SU-DHL-6 (cell line): ENCODE data around the gene HOXD12.

Source experiments
- H2AFZ ChIP-seq: fragments of 200-600 bp; sonication (generic); 2 replicates; pipeline ENCODE4 v1.6.1; 2014; ENCODE audit warnings: low read depth, mild to moderate bottlenecking, moderate library complexity, mixed read lengths, antibody characterized with exemption, low read length; ENCODE audit not compliant: severe bottlenecking
- H3F3A ChIP-seq: fragments of 200-600 bp; shearing (Covaris generic); 2 replicates; pipeline ENCODE4 v1.6.0; 2016; ENCODE audit warnings: antibody characterized with exemption, mild to moderate bottlenecking; ENCODE audit not compliant: insufficient read depth
- H3K27ac ChIP-seq: fragments of 200-600 bp; sonication (generic); 2 replicates; pipeline ENCODE4 v1.5.1; 2016; ENCODE audit warnings: low read depth, mild to moderate bottlenecking, low read length, moderate library complexity, mixed read lengths
- H3K27me3 ChIP-seq: fragments of 200-600 bp; sonication (generic), shearing (Covaris generic); 2 replicates; pipeline ENCODE4 v1.6.0; 2014; ENCODE audit warnings: mild to moderate bottlenecking, low read length
- H3K36me3 ChIP-seq: fragments of 200-600 bp; sonication (generic); 2 replicates; pipeline ENCODE4 v1.6.1; 2014; ENCODE audit warnings: mild to moderate bottlenecking, low read length, mixed read lengths
- H3K4me2 ChIP-seq: fragments of 300-600, 200-600 bp; shearing (Covaris generic), sonication (generic); 2 replicates; pipeline ENCODE4 v1.6.0; 2014; ENCODE audit warnings: low read length, low read depth, mild to moderate bottlenecking; ENCODE audit not compliant: poor library complexity, severe bottlenecking
- H3K4me3 ChIP-seq: fragments of 200-600 bp; sonication (generic); 2 replicates; pipeline ENCODE4 v1.5.1; 2014; ENCODE audit warnings: antibody characterized with exemption, low read length, mild to moderate bottlenecking, mixed read lengths; ENCODE audit not compliant: insufficient read depth, poor library complexity, severe bottlenecking
- H3K79me2 ChIP-seq: fragments of 200-600 bp; sonication (generic); 2 replicates; pipeline ENCODE4 v1.6.1; 2014; ENCODE audit warnings: mild to moderate bottlenecking, low read length, moderate library complexity; ENCODE audit not compliant: insufficient read depth
- H3K9ac ChIP-seq: fragments of 200-600 bp; sonication (generic); 2 replicates; pipeline ENCODE4 v1.7.0; 2014; ENCODE audit warnings: mild to moderate bottlenecking, low read length
- H3K9me2 ChIP-seq: fragments of 200-600 bp; sonication (generic); replicated peaks from 2 replicates; pipeline ENCODE4 v1.6.1; 2014; ENCODE audit warnings: low read length; ENCODE audit not compliant: insufficient read depth
- H3K9me3 ChIP-seq: fragments of 200-600 bp; sonication (generic); 2 replicates; pipeline ENCODE4 v1.6.1; 2014; ENCODE audit warnings: low read length, mixed read lengths; ENCODE audit not compliant: insufficient read depth
- H4K20me1 ChIP-seq: fragments of 200-600 bp; sonication (generic); 2 replicates; pipeline ENCODE4 v1.6.1; 2014; ENCODE audit warnings: low read depth, mild to moderate bottlenecking, antibody characterized with exemption, low read length, moderate library complexity, mixed read lengths
- CTCF ChIP-seq: fragments of 200-600 bp; sonication (generic); IDR thresholded peaks from one replicate; pipeline ENCODE4 v1.5.1; 2017; ENCODE audit warnings: antibody characterized with exemption, mild to moderate bottlenecking, low read length, moderate library complexity; ENCODE audit not compliant: insufficient read depth, poor library complexity, severe bottlenecking
- EZH2phosphoT487 ChIP-seq: fragments of 200-600 bp; sonication (generic), shearing (Covaris generic); conservative IDR thresholded peaks from 2 replicates; pipeline ENCODE4 v1.6.1; 2018; ENCODE audit warnings: mild to moderate bottlenecking, antibody characterized with exemption, low read length, moderate library complexity, mixed read lengths

Gene HOXD12

GRCh38 chr2:176118601-176119339 is 19.2 kb downstream of the HOXD12 start:
- Histone ChIP-seq H4K20me1 (no peaks in the 10 kb centered on the region), H3K4me3 (no peak overlapping the region), H2AFZ (no peak overlapping the region), H3K27me3 (no peaks in the 10 kb centered on the region), H3K79me2 (no peaks in the 10 kb centered on the region), H3K27ac (no peak overlapping the region), H3K9me3 (no peaks in the 10 kb centered on the region), H3K36me3 (no peaks in the 10 kb centered on the region), H3K9ac (no peak overlapping the region), H3F3A (no peaks in the 10 kb centered on the region), H3K4me2 (no peak overlapping the region), H3K9me2 (no peaks in the 10 kb centered on the region)
- TF ChIP-seq EZH2phosphoT487 (no peak), CTCF (no peak)

DNA sequence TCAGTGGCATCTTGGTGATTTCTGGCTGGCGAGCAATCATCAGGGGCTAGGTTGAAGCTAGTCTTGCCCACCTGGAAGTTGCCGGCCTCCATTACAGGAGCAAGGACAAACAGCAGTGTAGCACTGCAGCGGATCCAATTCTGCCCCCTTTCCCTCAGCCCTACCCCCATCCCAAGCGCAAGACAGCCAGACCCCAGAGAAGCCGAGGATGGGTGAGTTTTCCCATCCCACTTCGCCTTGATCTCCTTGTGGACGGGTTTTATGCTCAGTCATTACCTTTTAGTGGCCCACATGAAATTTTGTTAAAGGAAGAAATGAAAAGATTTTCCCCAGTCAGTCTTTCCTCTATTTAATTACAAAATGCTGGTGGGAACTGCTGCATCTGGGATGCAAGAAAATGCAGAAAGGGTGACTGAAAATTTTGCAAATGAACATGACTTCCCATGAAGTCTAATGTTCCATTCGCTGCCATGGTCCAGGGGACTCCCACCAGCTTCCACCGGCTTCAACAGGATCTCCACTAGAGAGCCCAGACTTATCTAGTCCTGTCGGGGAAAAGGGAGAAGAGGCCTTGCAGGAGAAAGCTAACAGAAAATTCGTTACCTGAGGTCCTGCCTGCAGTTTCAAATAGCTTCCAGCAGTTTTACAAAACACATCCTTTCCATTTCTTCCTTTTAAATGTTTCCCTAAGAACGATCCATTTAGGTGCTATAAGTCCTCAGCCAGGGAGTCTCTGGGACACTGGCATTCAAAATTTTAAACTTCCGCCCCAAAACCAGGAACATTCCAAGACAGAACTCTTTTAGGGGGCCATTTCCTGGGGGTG is 21.0 kb downstream of the HOXD12 start:
- H3K9me2 ChIP-seq, result no peaks in the 10 kb centered on the region
- H3K9me3 ChIP-seq, result no peaks in the 10 kb centered on the region
- H2AFZ ChIP-seq, result no peak overlapping the region
- TF ChIP-seq CTCF (no peak), EZH2phosphoT487 (no peak)
- no peaks in the 10 kb centered on the region for H3K79me2 ChIP-seq
- H3K9ac ChIP-seq, result no peak overlapping the region
- no peaks in the 10 kb centered on the region for H3K27me3 ChIP-seq
- H3K27ac ChIP-seq, result no peak overlapping the region
- H3F3A ChIP-seq, result no peaks in the 10 kb centered on the region
- no peaks in the 10 kb centered on the region for H3K36me3 ChIP-seq
- H3K4me2 ChIP-seq, result no peak overlapping the region
- no peaks in the 10 kb centered on the region for H4K20me1 ChIP-seq
- no peak overlapping the region for H3K4me3 ChIP-seq

DNA sequence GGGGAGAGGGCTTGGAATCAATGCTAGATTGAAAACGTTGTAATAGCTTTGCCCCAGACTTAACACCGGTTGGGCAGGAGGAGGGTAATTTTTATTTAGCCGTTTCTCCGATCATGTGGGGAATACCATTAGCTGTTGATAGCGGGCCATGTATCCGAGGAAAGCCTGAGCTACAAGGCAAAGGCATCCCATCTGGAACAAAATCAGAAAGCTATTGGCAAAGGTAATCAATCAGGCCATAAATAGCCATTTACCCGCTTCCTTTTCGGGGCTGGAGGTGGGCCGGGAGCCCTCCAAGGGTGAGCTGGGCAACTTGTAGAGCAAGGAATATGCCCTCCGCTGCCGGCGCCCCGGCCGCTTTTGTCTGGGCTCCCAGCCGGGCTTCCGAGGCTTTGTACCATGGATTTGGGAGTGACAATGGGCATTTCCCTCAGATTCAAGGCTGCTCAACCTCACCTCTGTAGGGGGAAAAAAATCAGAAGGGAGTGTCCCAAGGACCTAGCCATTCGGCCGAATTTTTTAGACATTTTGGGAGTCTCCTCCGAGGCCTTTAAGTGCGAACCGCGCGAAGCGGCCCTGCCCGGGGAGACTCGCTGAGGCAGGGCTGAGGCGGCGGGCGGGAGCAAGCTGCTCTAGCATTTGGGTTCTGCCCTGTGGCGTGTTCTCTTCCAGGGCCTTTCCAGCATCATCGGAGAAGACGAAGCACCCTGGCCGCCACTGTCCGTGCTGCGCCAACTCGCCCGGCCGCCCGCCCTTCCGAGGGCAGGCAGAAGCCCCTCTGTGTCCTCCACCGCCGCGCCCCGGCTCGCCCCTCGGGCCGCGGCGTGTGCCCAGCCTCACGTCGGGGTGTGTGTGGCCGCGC is 21.8 kb downstream of the HOXD12 start:
- Histone ChIP-seq H4K20me1 (no peaks in the 10 kb centered on the region), H2AFZ (no peak overlapping the region), H3K9ac (no peak overlapping the region), H3K9me2 (no peaks in the 10 kb centered on the region), H3K4me3 (no peak overlapping the region), H3K9me3 (no peaks in the 10 kb centered on the region), H3K4me2 (no peak overlapping the region), H3K36me3 (no peaks in the 10 kb centered on the region), H3K79me2 (no peaks in the 10 kb centered on the region), H3K27ac (no peak overlapping the region), H3K27me3 (no peaks in the 10 kb centered on the region), H3F3A (no peaks in the 10 kb centered on the region)
- no peak for TF ChIP-seq CTCF
- no peak for TF ChIP-seq EZH2phosphoT487
